Stomach (tissue), 9 donors: ENCODE measurements around the gene ALDH1A2. TPM values are rescaled to one million over a fixed set of nuclear protein-coding genes. Genes with fewer than 3 reads are reported as not detected.
A peak's percentile ranks its signal among the peaks of the same experiment; 100 is the strongest.

Experiments used
- DNase-seq, 2 donors: peaks; one replicate each; pipeline versions ENCODE4 v3.0.0 to v3.0.0-alpha.2; 2013 to 2019
- H3K27ac ChIP-seq, 5 donors: fragments of 200-600 bp in 4 of 5; sonication (generic) in 4 of 5; one replicate each; pipeline ENCODE4 v1.5.1; 2013 to 2019; ENCODE audit warnings: mild to moderate bottlenecking in 1 of 5, moderate library complexity in 1 of 5
- H3K27me3 ChIP-seq, 3 donors: fragments of 200-600 bp; sonication (generic); one replicate each; pipeline ENCODE4 v1.5.1; 2017 to 2019; ENCODE audit warnings: mixed run types in 1 of 3
- H3K36me3 ChIP-seq, 4 donors: fragments of 200-600 bp; sonication (generic); 1 replicate in 3 of 4; 2 replicates in 1 of 4; pipeline ENCODE4 v1.5.1; 2016 to 2019
- H3K4me1 ChIP-seq, 4 donors: fragments of 200-600 bp; sonication (generic); one replicate each; pipeline ENCODE4 v1.5.1; 2016 to 2019
- H3K4me3 ChIP-seq, 4 donors: fragments of 200-600 bp; sonication (generic) in 3 of 4; one replicate each; pipeline ENCODE4 v1.5.1; 2016 to 2019; ENCODE audit warnings: mild to moderate bottlenecking in 1 of 4
- H3K9me3 ChIP-seq, 4 donors: fragments of 200-600 bp; sonication (generic); one replicate each; pipeline ENCODE4 v1.5.1; 2016 to 2019
- EP300 ChIP-seq: sonication (generic); formaldehyde crosslinking; IDR thresholded peaks from one replicate; pipeline ENCODE4 v1.6.1; 2017; ENCODE audit warnings: antibody characterized with exemption
- POLR2A ChIP-seq, 4 donors: fragments of 450-650 bp; IDR thresholded peaks; one replicate each; pipeline ENCODE4 v1.6.1; 2016; ENCODE audit warnings: antibody characterized with exemption in 4 of 4, control low read depth in 2 of 4, mild to moderate bottlenecking in 1 of 4, moderate library complexity in 1 of 4
- POLR2AphosphoS5 ChIP-seq, 3 donors: sonication (generic); formaldehyde crosslinking; IDR thresholded peaks; one replicate each; pipeline ENCODE4 v1.6.1; 2016; ENCODE audit warnings: antibody characterized with exemption in 3 of 3
- WGBS, 5 donors: extraction: QIAGEN DNeasy Blood & Tissue Kit in 3 of 5; methylation state at CpG; one replicate each; pipeline versions ENCODE4 v1.1.5 to v1.1.7; 2013 to 2018; 5-methylcytosine and 5-hydroxymethylcytosine counted together
- intact Hi-C: fragments of 100-400 bp; cut with DNase I; formaldehyde crosslinking; loops from one replicate; pipeline ENCODE4 v1.15.1; 2023; ENCODE audit warnings: low total_unique reads
- polyA plus RNA-seq, 3 donors: library from polyadenylated mRNA; stranded (reverse); fragments of 200-250 nt; gene quantifications; one replicate each; pipeline ENCODE4 v1.2.3, GENCODE V29; 2013
- total RNA-seq, 5 donors: library from RNA; depleted of rRNA; stranded (reverse); fragments of >200 nt; gene quantifications; one replicate each; pipeline versions ENCODE4 v1.1.0 to v1.2.3, GENCODE V29; 2014 to 2016
- TF ChIP-seq, protein P1 (sequence below), 7 experiments: fragments of 450-650 bp in 4 of 7; fragments of 200-600 bp in 3 of 7; sonication (generic) in 3 of 7; IDR thresholded peaks; one replicate each; pipeline ENCODE4 v1.5.1; 2016 to 2019; ENCODE audit warnings: antibody characterized with exemption in 7 of 7, control low read depth in 2 of 7, mild to moderate bottlenecking in 1 of 7
- donor health status: healthy with polysubstance abuse.
- donor health status: Bipolar disorder and iron deficiency.
- donor health status: healthy.

The ALDH1A2 gene
- total and polyA plus RNA-seq, 8 donors = 0.15 to 4.4 (median 1.1) TPM; not detected in 2

DNA sequence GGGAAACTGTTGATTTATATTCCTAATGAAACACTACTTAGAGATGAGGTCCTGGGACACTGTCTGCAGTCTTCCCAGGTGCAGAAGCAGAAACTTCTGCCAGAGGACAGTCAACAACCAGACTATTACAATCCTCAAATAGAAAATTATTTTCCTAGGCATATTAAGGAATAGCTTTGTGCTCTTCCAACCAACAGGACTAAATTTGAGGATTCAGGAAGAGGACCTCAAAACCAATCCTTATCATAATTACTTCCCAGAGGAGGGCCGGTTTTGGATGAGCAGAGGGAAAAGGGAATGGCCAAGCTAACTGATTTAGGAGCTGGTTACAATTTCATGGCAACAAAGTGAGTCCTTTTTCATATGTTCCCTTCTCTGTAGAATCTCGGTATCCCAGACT, 21.0 kb downstream of the ALDH1A2 start:
- intact Hi-C loops = no loop called here
- Histone ChIP-seq H3K4me1 (peaks cover 0 to 3% (median 0%) of the 10 kb centered on the region in 4 donors), H3K9me3 (no peaks in the 10 kb centered on the region), H3K36me3 (no peaks in the 10 kb centered on the region), H3K4me3 (no peak overlapping the region), H3K27ac (no peak overlapping the region), H3K27me3 (peaks cover 0 to 5% (median 0%) of the 10 kb centered on the region in 3 donors)
- DNase-seq = no peak
- WGBS, 5 donors = 73 to 89% (median 86%) methylated on average over 2 of the region's 2 CpGs
- no peak for TF ChIP-seq EP300
- TF ChIP-seq, protein P1, sequence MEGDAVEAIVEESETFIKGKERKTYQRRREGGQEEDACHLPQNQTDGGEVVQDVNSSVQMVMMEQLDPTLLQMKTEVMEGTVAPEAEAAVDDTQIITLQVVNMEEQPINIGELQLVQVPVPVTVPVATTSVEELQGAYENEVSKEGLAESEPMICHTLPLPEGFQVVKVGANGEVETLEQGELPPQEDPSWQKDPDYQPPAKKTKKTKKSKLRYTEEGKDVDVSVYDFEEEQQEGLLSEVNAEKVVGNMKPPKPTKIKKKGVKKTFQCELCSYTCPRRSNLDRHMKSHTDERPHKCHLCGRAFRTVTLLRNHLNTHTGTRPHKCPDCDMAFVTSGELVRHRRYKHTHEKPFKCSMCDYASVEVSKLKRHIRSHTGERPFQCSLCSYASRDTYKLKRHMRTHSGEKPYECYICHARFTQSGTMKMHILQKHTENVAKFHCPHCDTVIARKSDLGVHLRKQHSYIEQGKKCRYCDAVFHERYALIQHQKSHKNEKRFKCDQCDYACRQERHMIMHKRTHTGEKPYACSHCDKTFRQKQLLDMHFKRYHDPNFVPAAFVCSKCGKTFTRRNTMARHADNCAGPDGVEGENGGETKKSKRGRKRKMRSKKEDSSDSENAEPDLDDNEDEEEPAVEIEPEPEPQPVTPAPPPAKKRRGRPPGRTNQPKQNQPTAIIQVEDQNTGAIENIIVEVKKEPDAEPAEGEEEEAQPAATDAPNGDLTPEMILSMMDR (IDR thresholded peaks at IDR 0.05) = no peak
- no peak for TF ChIP-seq POLR2AphosphoS5 (IDR thresholded peaks at IDR 0.05)
- TF ChIP-seq POLR2A (IDR thresholded peaks at IDR 0.05) = no peak

DNA sequence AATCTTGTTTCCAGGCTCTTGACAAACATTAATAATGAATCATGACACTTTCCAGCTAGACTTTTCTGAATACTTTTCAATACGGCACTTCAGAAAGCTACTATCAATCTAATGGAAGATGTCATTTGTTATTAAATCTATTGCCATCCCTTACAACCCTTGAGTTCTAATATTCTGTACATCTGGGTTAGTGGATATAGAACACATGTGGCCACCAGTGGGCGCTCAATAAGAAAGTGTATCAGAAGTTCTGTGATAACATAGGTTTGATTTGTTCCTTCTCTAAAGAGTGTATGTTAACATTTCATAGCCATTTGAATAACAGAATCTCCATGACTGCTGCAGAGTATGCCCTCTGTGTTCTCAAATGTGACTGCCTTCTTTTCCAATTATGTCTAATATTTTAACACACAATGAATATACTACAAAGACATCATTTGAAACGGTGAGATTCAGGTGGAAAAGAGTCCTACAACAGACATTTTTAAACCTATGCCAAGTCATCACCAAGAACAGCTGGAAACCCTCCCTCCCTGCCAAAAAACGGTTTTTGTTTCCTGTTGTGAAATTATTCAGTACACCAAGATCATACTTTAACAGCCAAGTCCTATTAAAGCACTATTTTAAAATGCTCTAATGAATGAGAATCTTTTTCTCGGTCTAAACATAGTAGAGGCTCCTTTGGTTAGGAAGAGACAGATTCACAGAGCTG, 22.2 kb downstream of the ALDH1A2 start:
- Histone ChIP-seq H3K9me3 (no peaks in the 10 kb centered on the region), H3K36me3 (no peaks in the 10 kb centered on the region), H3K4me3 (no peak overlapping the region), H3K27me3 (peaks cover 0 to 5% (median 0%) of the 10 kb centered on the region in 3 donors), H3K27ac (no peak overlapping the region), H3K4me1 (peaks cover 6 to 16% (median 9%) of the 10 kb centered on the region in 4 donors)
- TF ChIP-seq POLR2AphosphoS5 (IDR thresholded peaks at IDR 0.05) (no peak), EP300 (no peak), POLR2A (IDR thresholded peaks at IDR 0.05) (no peak)
- TF ChIP-seq, protein P1 (IDR thresholded peaks at IDR 0.05) = peak in 3 of 7 experiments; percentile 47 to 54 (median 51)
- peak; percentile 66 to 71 for DNase-seq
- 32 to 46% (median 41%) methylated on average over 5 of the region's 5 CpGs for WGBS, 5 donors
- intact Hi-C loops = no loop called here

DNA sequence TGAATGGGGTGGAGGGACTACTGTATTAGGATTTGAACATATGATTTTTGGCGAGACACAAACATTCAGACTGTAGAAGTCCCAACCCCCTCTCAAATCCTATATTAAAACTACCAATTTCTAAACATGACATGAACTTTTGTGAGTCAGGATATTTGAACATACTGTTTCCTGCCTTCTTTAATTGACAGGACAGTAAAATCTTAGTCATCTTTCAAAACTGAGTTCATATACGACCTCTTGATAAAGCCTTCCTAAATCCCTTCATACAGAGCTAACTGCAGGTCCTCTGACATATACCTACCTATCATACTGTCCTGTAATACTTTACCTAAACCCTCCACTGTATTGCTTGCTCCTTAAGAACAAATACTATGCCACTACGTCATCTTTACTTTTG, 23.5 kb downstream of the ALDH1A2 start:
- peaks cover 0 to 5% (median 0%) of the 10 kb centered on the region in 3 donors for H3K27me3 ChIP-seq
- intact Hi-C loops = no loop called here
- H3K27ac ChIP-seq = no peak overlapping the region
- H3K9me3 ChIP-seq = no peaks in the 10 kb centered on the region
- TF ChIP-seq, protein P1 (IDR thresholded peaks at IDR 0.05) = no peak
- TF ChIP-seq EP300 (no peak), POLR2A (IDR thresholded peaks at IDR 0.05) (no peak), POLR2AphosphoS5 (IDR thresholded peaks at IDR 0.05) (no peak)
- WGBS, 5 donors = 51 to 69% (median 68%) methylated on average over 3 of the region's 3 CpGs
- no peak overlapping the region for H3K4me3 ChIP-seq
- DNase-seq = no peak
- peaks cover 9 to 25% (median 13%) of the 10 kb centered on the region in 4 donors for H3K4me1 ChIP-seq
- no peaks in the 10 kb centered on the region for H3K36me3 ChIP-seq

DNA sequence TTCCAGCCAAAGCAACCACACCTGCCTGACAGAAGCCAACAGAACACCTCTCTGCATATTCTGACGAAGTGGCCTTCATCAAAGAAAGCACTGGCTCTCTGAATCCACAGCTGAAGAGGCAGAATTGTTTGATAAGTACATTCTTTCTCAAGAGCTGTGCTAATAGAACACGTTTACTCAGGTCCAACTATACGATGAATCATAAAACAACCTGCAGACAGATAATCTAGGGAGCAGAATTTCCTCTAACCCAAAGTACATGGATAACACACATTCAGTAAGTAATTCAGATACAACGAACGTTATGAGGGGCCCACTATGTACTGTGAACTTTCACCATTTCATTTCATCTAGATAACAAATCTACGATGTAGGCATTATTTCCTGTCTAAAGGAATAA, 25.4 kb downstream of the ALDH1A2 start:
- H3K9me3 ChIP-seq = no peaks in the 10 kb centered on the region
- H3K27ac ChIP-seq = no peak overlapping the region
- intact Hi-C loops = no loop called here
- no peak overlapping the region for H3K4me3 ChIP-seq
- 31 to 58% (median 44%) methylated on average over 6 of the region's 6 CpGs for WGBS, 5 donors
- TF ChIP-seq, protein P1 (IDR thresholded peaks at IDR 0.05) = no peak
- TF ChIP-seq POLR2A (IDR thresholded peaks at IDR 0.05) = no peak
- no peak for TF ChIP-seq POLR2AphosphoS5 (IDR thresholded peaks at IDR 0.05)
- no peak for TF ChIP-seq EP300
- H3K27me3 ChIP-seq = peaks cover 0 to 5% (median 0%) of the 10 kb centered on the region in 3 donors
- H3K36me3 ChIP-seq = no peaks in the 10 kb centered on the region
- peaks cover 9 to 25% (median 13%) of the 10 kb centered on the region in 4 donors for H3K4me1 ChIP-seq
- no peak for DNase-seq
